ENCODE results near the gene KRT71. TPM values are rescaled to one million over a fixed set of nuclear protein-coding genes. Genes with fewer than 3 reads are reported as not detected.

Gene KRT71
- total RNA-seq, 1 experiment from 2014 or later = not detected

- ATAC-seq = no peak
- no peak for DNase-seq (ENCODE audit: low read depth, low spot score)
- BruUV-seq (replicated peaks) = no TSS peak
- H3K36me3 ChIP-seq (ENCODE audit: control insufficient read depth in 1 of 2, insufficient read depth in 2 of 2, low read length in 2 of 2) = no peaks in the 10 kb centered on the region
- H3K27ac ChIP-seq (ENCODE audit: low read depth, low read length) = no peak overlapping the region
- intact Hi-C loops (cut with micrococcal nuclease) = loop anchor here (5.0 kb wide), 2 partner anchors 189 to 424 kb away; no protein-coding TSS in a partner anchor
- H3K27me3 ChIP-seq (ENCODE audit: insufficient read depth, low read length) = no peaks in the 10 kb centered on the region
- H3K79me2 ChIP-seq (ENCODE audit: insufficient read depth, low read length) = no peaks in the 10 kb centered on the region
- no peaks in the 10 kb centered on the region for H4K20me1 ChIP-seq (ENCODE audit: insufficient read depth)
- H2AFZ ChIP-seq (ENCODE audit: low read depth, low read length, poor library complexity, severe bottlenecking) = no peak overlapping the region
- no peak overlapping the region for H3K9ac ChIP-seq (ENCODE audit: low read length)
- H3K4me1 ChIP-seq (ENCODE audit: control insufficient read depth in 1 of 2, insufficient read depth in 2 of 2, low read length in 2 of 2) = peaks cover 0 to 40% of the 10 kb centered on the region in 2 experiments; a peak in 3 of 4 replicates
- TF ChIP-seq MAX (IDR thresholded peaks at IDR 0.05) (no peak), ATF3 (IDR thresholded peaks at IDR 0.05) (no peak), CTCF (IDR thresholded peaks at IDR 0.05 in 2 of 3, conservative IDR thresholded peaks at IDR 0.05 in 1 of 3; ENCODE audit: borderline replicate concordance in 1 of 3, insufficient read depth in 1 of 3, low read depth in 2 of 3, low read length in 2 of 3) (no peak), EGR1 (IDR thresholded peaks at IDR 0.05; ENCODE audit: low read depth) (no peak), ZFX (IDR thresholded peaks at IDR 0.05) (no peak), CEBPB (IDR thresholded peaks at IDR 0.05; ENCODE audit: low read depth) (no peak), JUND (IDR thresholded peaks at IDR 0.05) (no peak), ELF1 (IDR thresholded peaks at IDR 0.05; ENCODE audit: borderline replicate concordance, low read depth) (no peak), TCF7L2 (IDR thresholded peaks at IDR 0.05; ENCODE audit: borderline replicate concordance, extremely low read depth, insufficient read depth, insufficient read length) (no peak), SP1 (IDR thresholded peaks at IDR 0.05; ENCODE audit: low read depth) (no peak), SIN3A (IDR thresholded peaks at IDR 0.05; ENCODE audit: low read depth) (no peak), EZH2phosphoT487 (IDR thresholded peaks at IDR 0.05; ENCODE audit: borderline replicate concordance) (no peak), YY1 (IDR thresholded peaks at IDR 0.05; ENCODE audit: extremely low read depth, insufficient replicate concordance, low read depth, low read length) (no peak), FOSL1 (IDR thresholded peaks at IDR 0.05; ENCODE audit: low read depth) (no peak), ZNF274 (IDR thresholded peaks at IDR 0.05; ENCODE audit: low read depth, low read length) (no peak), RAD21 (IDR thresholded peaks at IDR 0.05; ENCODE audit: low read depth) (no peak), REST (IDR thresholded peaks at IDR 0.05; ENCODE audit: low read depth) (no peak)
- H3K9me3 ChIP-seq (ENCODE audit: control insufficient read depth in 1 of 2, insufficient read depth in 1 of 2, low read depth in 1 of 2, low read length in 2 of 2) = no peaks in the 10 kb centered on the region
- POLR2A ChIA-PET = no interaction called here
- RAD21 ChIA-PET (ENCODE audit: low non-redundant PET in 1 of 2, low total read pairs in 2 of 2, uncharacterized antibody in 2 of 2, unreplicated experiment in 2 of 2) = interaction anchor here in 1 of 2 experiments (1.5 kb wide), 1 partner anchor 298 kb away, joined by 3 read pairs; no protein-coding TSS in a partner anchor
- no peak overlapping the region for H3K4me2 ChIP-seq (ENCODE audit: low read length)
- no peaks in the 10 kb centered on the region for H3K9me2 ChIP-seq (ENCODE audit: insufficient read depth)
- H3K4me3 ChIP-seq (replicated peaks in 1 of 2; ENCODE audit: low read depth in 1 of 2, low read length in 2 of 2) = no peak overlapping the region
- CTCF ChIA-PET = interaction anchor here (2.5 to 4.6 kb wide), 4 partner anchors 185 to 299 kb away, joined by 16 to 29 read pairs (median 22); no protein-coding TSS in a partner anchor
These were observed 28.1 kb upstream of the KRT71 start for GRCh38 chr12:52581066-52581465.
